Keratinocyte (primary cell): ENCODE measurements around the gene CDC42BPG. TPM values are rescaled to one million over a fixed set of nuclear protein-coding genes. Genes with fewer than 3 reads are reported as not detected.

ENCODE experiments used
- DNase-seq: peaks from one replicate; pipeline ENCODE4 v3.0.0-alpha.2; 2011; ENCODE audit warnings: low read depth, missing footprints, low spot score
- FAIRE-seq: peaks from 2 replicates; lab custom pipeline; 2011; peaks lifted over from hg19 to GRCh38; lab: Jason Lieb, UNC
- H2AFZ ChIP-seq: 2 replicates; pipeline ENCODE4 v1.6.0; 2012; ENCODE audit warnings: low read length, control low read depth, inconsistent platforms; ENCODE audit not compliant: control insufficient read depth
- H3K27ac ChIP-seq: 2 replicates; pipeline ENCODE4 v1.5.1; 2011; ENCODE audit warnings: low read length; ENCODE audit not compliant: control insufficient read depth, insufficient read depth
- H3K27me3 ChIP-seq: 3 replicates; pipeline ENCODE4 v1.6.0; 2011; ENCODE audit warnings: low read length; ENCODE audit not compliant: control insufficient read depth, insufficient read depth; ENCODE audit errors: extremely low read depth
- H3K36me3 ChIP-seq, 2 experiments: 2 replicates in 1 of 2; 3 replicates in 1 of 2; pipeline ENCODE4 v1.5.1; 2011; ENCODE audit warnings: low read length in 2 of 2, mild to moderate bottlenecking in 1 of 2; ENCODE audit not compliant: control insufficient read depth in 2 of 2, insufficient read depth in 2 of 2; ENCODE audit errors: extremely low read depth in 1 of 2
- H3K4me1 ChIP-seq: 3 replicates; pipeline ENCODE4 v1.5.1; 2011; ENCODE audit warnings: low read length; ENCODE audit not compliant: control insufficient read depth, insufficient read depth; ENCODE audit errors: extremely low read depth
- H3K4me2 ChIP-seq: 3 replicates; pipeline ENCODE4 v1.6.0; 2011; ENCODE audit warnings: low read depth, low read length; ENCODE audit not compliant: control insufficient read depth, insufficient read depth; ENCODE audit errors: extremely low read depth
- H3K4me3 ChIP-seq, 3 experiments: fragments of 200-600 bp in 1 of 3; sonication (generic) in 1 of 3; 2 replicates in 2 of 3; 3 replicates in 1 of 3; pipeline ENCODE4 v1.5.1; 2011 to 2016; ENCODE audit warnings: low read length in 3 of 3, mild to moderate bottlenecking in 3 of 3, control low read depth in 2 of 3, inconsistent platforms in 1 of 3, low read depth in 1 of 3, mixed read lengths in 1 of 3, mixed run types in 1 of 3, moderate library complexity in 1 of 3; ENCODE audit not compliant: control insufficient read depth in 2 of 3, insufficient read depth in 2 of 3; ENCODE audit errors: extremely low read depth in 1 of 3
- H3K79me2 ChIP-seq: 2 replicates; pipeline ENCODE4 v1.6.0; 2012; ENCODE audit warnings: low read length; ENCODE audit not compliant: control insufficient read depth, insufficient read depth
- H3K9ac ChIP-seq: 3 replicates; pipeline ENCODE4 v1.6.0; 2011; ENCODE audit warnings: low read length; ENCODE audit not compliant: control insufficient read depth, insufficient read depth; ENCODE audit errors: extremely low read depth
- H3K9me1 ChIP-seq: 3 replicates; pipeline ENCODE4 v1.6.0; 2011; ENCODE audit warnings: low read length; ENCODE audit not compliant: control insufficient read depth, insufficient read depth; ENCODE audit errors: extremely low read depth
- H3K9me3 ChIP-seq: 2 replicates; pipeline ENCODE4 v1.5.1; 2012; ENCODE audit warnings: low read depth, low read length; ENCODE audit not compliant: control insufficient read depth
- H4K20me1 ChIP-seq: 3 replicates; pipeline ENCODE4 v1.6.0; 2011; ENCODE audit warnings: low read length; ENCODE audit not compliant: control insufficient read depth, insufficient read depth; ENCODE audit errors: extremely low read depth
- CTCF ChIP-seq, 3 experiments: IDR thresholded peaks in 1 of 3; conservative IDR thresholded peaks in 1 of 3; optimal IDR thresholded peaks in 1 of 3; 2 replicates in 2 of 3; 3 replicates in 1 of 3; pipeline versions ENCODE3 to v1.5.1; 2011; ENCODE audit warnings: low read length in 3 of 3, mild to moderate bottlenecking in 3 of 3, moderate library complexity in 2 of 3, control low read depth in 1 of 3, inconsistent platforms in 1 of 3; ENCODE audit not compliant: insufficient read depth in 2 of 3; ENCODE audit errors: extremely low read depth in 1 of 3
- EZH2 ChIP-seq: IDR thresholded peaks from one replicate; pipeline ENCODE4 v1.6.1; 2012; ENCODE audit warnings: inconsistent platforms, mild to moderate bottlenecking, low read length, moderate library complexity
- dilution Hi-C: fragments of 300-500 bp; cut with MboI; formaldehyde crosslinking; loops from one replicate; pipeline ENCODE4 v1.7.0; 2020; ENCODE audit warnings: low sequenced_read_pairs; ENCODE audit not compliant: extremely low pct_ligation_motif_present
- polyA plus RNA-seq, 5 experiments: library from polyadenylated mRNA; depleted of rRNA in 3 of 5; stranded (reverse) in 3 of 5; stranded (forward) in 1 of 5; unstranded in 1 of 5; fragments of >200 nt; gene quantifications; 1 replicate in 1 of 5; 2 replicates in 3 of 5; 3 replicates in 1 of 5; pipeline versions ENCODE4 v1.2.1 to v1.2.3, GENCODE V29; 2011 to 2012; ENCODE audit warnings: missing spikeins in 2 of 5, low read depth in 1 of 5, low replicate concordance in 1 of 5

CDC42BPG gene
- polyA plus RNA-seq, 1 donor (not counting 4 experiments of a cell fraction or from before 2014, with no cell fraction given): 2.5 TPM

GRCh38 chr11:64778473-64779298, 65.8 kb downstream of the CDC42BPG start, which contains the start of gene SF1:
Gene SF1, minus strand, starts transcription at chr11:64778542. Its CDS starts 150 bp downstream, at chr11:64778392.
- DNase-seq (peak; percentile 97), FAIRE-seq (peak; percentile 74)
- H3K27me3 ChIP-seq: no peaks in the 10 kb centered on the region
- peak within 1 kb of the TSS; percentile 100 for H3K4me2 ChIP-seq
- dilution Hi-C loops: no loop called here
- peak within 1 kb of the TSS; percentile 67 to 100 (median 99) for H3K4me3 ChIP-seq
- peak within 1 kb of the TSS; percentile 93 for H3K27ac ChIP-seq
- peaks cover 16 to 30% of the 10 kb centered on the region in 2 experiments for H3K36me3 ChIP-seq
- no peaks in the 10 kb centered on the region for H3K9me3 ChIP-seq
- TF ChIP-seq EZH2 (no peak), CTCF (optimal IDR thresholded peaks at IDR 0.05 in 1 of 3, IDR thresholded peaks at IDR 0.05 in 1 of 3, conservative IDR thresholded peaks at IDR 0.05 in 1 of 3; ENCODE audit: extremely low read depth in 1 of 3, insufficient read depth in 2 of 3, low read length in 3 of 3) (no peak)
- peaks cover 34% of the 10 kb centered on the region for H4K20me1 ChIP-seq
- no peaks in the 10 kb centered on the region for H3K9me1 ChIP-seq
- peaks cover 16% of the 10 kb centered on the region for H3K4me1 ChIP-seq
- H3K79me2 ChIP-seq: peaks cover 39% of the 10 kb centered on the region
- peak within 1 kb of the TSS; percentile 86 for H2AFZ ChIP-seq
- peak within 1 kb of the TSS; percentile 91 for H3K9ac ChIP-seq

GRCh38 chr11:64778223-64778472, 66.3 kb downstream of the CDC42BPG start:
- peaks cover 39% of the 10 kb centered on the region for H4K20me1 ChIP-seq
- H3K4me1 ChIP-seq: peaks cover 16% of the 10 kb centered on the region
- TF ChIP-seq EZH2 (no peak), CTCF (optimal IDR thresholded peaks at IDR 0.05 in 1 of 3, IDR thresholded peaks at IDR 0.05 in 1 of 3, conservative IDR thresholded peaks at IDR 0.05 in 1 of 3; ENCODE audit: extremely low read depth in 1 of 3, insufficient read depth in 2 of 3, low read length in 3 of 3) (no peak)
- no peaks in the 10 kb centered on the region for H3K9me3 ChIP-seq
- H3K79me2 ChIP-seq: peaks cover 44% of the 10 kb centered on the region
- no peak overlapping the region for H3K4me2 ChIP-seq
- peak overlapping the region; percentile 91 for H3K9ac ChIP-seq
- no peaks in the 10 kb centered on the region for H3K9me1 ChIP-seq
- H2AFZ ChIP-seq: no peak overlapping the region
- H3K4me3 ChIP-seq: peak overlapping the region; percentile 63 to 81 (median 67)
- FAIRE-seq (no peak), DNase-seq (no peak)
- dilution Hi-C loops: no loop called here
- peak overlapping the region; percentile 93 for H3K27ac ChIP-seq
- H3K36me3 ChIP-seq: peaks cover 19 to 35% of the 10 kb centered on the region in 2 experiments
- H3K27me3 ChIP-seq: no peaks in the 10 kb centered on the region
